ENCODE data around the gene PNPLA7. TPM values are rescaled to one million over a fixed set of nuclear protein-coding genes. Genes with fewer than 3 reads are reported as not detected.

PNPLA7 gene
- total and polyA plus RNA-seq, 2 of the 8 experiments (the other 6 are each of a cell fraction or from before 2014, with no cell fraction given): 0.35 to 0.47 TPM

DNA sequence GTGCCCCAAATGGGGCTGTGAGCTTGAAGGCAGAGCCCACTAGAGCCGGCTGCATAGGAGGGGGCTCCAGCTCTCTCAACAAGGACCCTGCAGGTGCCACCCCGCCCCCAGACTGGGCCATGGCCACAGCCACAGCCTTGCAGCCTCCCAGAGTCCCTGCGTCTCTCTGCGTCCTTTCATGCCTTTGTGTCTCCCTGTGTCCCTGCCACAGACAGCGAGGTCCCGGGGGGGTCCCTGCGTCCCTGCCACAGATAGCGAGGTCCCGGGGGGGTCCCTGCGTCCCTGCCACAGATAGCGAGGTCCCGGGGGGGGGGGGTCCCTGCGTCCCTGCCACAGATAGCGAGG lies 120.7 kb downstream of the PNPLA7 start (continued):
- TF ChIP-seq, protein P1, sequence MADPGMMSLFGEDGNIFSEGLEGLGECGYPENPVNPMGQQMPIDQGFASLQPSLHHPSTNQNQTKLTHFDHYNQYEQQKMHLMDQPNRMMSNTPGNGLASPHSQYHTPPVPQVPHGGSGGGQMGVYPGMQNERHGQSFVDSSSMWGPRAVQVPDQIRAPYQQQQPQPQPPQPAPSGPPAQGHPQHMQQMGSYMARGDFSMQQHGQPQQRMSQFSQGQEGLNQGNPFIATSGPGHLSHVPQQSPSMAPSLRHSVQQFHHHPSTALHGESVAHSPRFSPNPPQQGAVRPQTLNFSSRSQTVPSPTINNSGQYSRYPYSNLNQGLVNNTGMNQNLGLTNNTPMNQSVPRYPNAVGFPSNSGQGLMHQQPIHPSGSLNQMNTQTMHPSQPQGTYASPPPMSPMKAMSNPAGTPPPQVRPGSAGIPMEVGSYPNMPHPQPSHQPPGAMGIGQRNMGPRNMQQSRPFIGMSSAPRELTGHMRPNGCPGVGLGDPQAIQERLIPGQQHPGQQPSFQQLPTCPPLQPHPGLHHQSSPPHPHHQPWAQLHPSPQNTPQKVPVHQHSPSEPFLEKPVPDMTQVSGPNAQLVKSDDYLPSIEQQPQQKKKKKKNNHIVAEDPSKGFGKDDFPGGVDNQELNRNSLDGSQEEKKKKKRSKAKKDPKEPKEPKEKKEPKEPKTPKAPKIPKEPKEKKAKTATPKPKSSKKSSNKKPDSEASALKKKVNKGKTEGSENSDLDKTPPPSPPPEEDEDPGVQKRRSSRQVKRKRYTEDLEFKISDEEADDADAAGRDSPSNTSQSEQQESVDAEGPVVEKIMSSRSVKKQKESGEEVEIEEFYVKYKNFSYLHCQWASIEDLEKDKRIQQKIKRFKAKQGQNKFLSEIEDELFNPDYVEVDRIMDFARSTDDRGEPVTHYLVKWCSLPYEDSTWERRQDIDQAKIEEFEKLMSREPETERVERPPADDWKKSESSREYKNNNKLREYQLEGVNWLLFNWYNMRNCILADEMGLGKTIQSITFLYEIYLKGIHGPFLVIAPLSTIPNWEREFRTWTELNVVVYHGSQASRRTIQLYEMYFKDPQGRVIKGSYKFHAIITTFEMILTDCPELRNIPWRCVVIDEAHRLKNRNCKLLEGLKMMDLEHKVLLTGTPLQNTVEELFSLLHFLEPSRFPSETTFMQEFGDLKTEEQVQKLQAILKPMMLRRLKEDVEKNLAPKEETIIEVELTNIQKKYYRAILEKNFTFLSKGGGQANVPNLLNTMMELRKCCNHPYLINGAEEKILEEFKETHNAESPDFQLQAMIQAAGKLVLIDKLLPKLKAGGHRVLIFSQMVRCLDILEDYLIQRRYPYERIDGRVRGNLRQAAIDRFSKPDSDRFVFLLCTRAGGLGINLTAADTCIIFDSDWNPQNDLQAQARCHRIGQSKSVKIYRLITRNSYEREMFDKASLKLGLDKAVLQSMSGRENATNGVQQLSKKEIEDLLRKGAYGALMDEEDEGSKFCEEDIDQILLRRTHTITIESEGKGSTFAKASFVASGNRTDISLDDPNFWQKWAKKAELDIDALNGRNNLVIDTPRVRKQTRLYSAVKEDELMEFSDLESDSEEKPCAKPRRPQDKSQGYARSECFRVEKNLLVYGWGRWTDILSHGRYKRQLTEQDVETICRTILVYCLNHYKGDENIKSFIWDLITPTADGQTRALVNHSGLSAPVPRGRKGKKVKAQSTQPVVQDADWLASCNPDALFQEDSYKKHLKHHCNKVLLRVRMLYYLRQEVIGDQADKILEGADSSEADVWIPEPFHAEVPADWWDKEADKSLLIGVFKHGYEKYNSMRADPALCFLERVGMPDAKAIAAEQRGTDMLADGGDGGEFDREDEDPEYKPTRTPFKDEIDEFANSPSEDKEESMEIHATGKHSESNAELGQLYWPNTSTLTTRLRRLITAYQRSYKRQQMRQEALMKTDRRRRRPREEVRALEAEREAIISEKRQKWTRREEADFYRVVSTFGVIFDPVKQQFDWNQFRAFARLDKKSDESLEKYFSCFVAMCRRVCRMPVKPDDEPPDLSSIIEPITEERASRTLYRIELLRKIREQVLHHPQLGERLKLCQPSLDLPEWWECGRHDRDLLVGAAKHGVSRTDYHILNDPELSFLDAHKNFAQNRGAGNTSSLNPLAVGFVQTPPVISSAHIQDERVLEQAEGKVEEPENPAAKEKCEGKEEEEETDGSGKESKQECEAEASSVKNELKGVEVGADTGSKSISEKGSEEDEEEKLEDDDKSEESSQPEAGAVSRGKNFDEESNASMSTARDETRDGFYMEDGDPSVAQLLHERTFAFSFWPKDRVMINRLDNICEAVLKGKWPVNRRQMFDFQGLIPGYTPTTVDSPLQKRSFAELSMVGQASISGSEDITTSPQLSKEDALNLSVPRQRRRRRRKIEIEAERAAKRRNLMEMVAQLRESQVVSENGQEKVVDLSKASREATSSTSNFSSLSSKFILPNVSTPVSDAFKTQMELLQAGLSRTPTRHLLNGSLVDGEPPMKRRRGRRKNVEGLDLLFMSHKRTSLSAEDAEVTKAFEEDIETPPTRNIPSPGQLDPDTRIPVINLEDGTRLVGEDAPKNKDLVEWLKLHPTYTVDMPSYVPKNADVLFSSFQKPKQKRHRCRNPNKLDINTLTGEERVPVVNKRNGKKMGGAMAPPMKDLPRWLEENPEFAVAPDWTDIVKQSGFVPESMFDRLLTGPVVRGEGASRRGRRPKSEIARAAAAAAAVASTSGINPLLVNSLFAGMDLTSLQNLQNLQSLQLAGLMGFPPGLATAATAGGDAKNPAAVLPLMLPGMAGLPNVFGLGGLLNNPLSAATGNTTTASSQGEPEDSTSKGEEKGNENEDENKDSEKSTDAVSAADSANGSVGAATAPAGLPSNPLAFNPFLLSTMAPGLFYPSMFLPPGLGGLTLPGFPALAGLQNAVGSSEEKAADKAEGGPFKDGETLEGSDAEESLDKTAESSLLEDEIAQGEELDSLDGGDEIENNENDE (IDR thresholded peaks at IDR 0.05; ENCODE audit: insufficient replicate concordance, low read length): no peak
- TF ChIP-seq MAFK (IDR thresholded peaks at IDR 0.05; ENCODE audit: low read depth, low read length) (no peak), SP2 (IDR thresholded peaks at IDR 0.05; ENCODE audit: low read length) (no peak)

All from H1 (cell line).